ENCODE results near the gene SOCS2. TPM values are rescaled to one million over a fixed set of nuclear protein-coding genes. Genes with fewer than 3 reads are reported as not detected.

The SOCS2 gene
- total RNA-seq, 1 donor = 37.6 TPM

- no peak for TF ChIP-seq CTCF (IDR thresholded peaks at IDR 0.05; ENCODE audit: insufficient read depth, low read depth, low read length)
- H3K4me3 ChIP-seq (ENCODE audit: low read depth, low read length) = no peak overlapping the region
- no peak for DNase-seq (ENCODE audit: low read depth)
Measured at GRCh38 chr12:93536766-93537488, 35.5 kb upstream of the SOCS2 start.

GRCh38 chr12:93537769-93538168 is 34.7 kb upstream of the SOCS2 start:
- H3K4me3 ChIP-seq (ENCODE audit: low read depth, low read length) = no peak overlapping the region
- no peak for DNase-seq (ENCODE audit: low read depth)
- no peak for TF ChIP-seq CTCF (IDR thresholded peaks at IDR 0.05; ENCODE audit: insufficient read depth, low read depth, low read length)

- no peak overlapping the region for H3K4me3 ChIP-seq (ENCODE audit: low read depth, low read length)
- no peak for TF ChIP-seq CTCF (IDR thresholded peaks at IDR 0.05; ENCODE audit: insufficient read depth, low read depth, low read length)
- DNase-seq (ENCODE audit: low read depth) = no peak
Measured at GRCh38 chr12:93539821-93540220, 32.7 kb upstream of the SOCS2 start.

GRCh38 chr12:93540466-93540865 is 32.0 kb upstream of the SOCS2 start:
- no peak for TF ChIP-seq CTCF (IDR thresholded peaks at IDR 0.05; ENCODE audit: insufficient read depth, low read depth, low read length)
- DNase-seq (ENCODE audit: low read depth) = no peak
- no peak overlapping the region for H3K4me3 ChIP-seq (ENCODE audit: low read depth, low read length)

GRCh38 chr12:93541578-93542225 is 30.8 kb upstream of the SOCS2 start:
- H3K4me3 ChIP-seq (ENCODE audit: low read depth, low read length) = no peak overlapping the region
- DNase-seq (ENCODE audit: low read depth) = no peak
- TF ChIP-seq CTCF (IDR thresholded peaks at IDR 0.05; ENCODE audit: insufficient read depth, low read depth, low read length) = no peak

- no peak overlapping the region for H3K4me3 ChIP-seq (ENCODE audit: low read depth, low read length)
- TF ChIP-seq CTCF (IDR thresholded peaks at IDR 0.05; ENCODE audit: insufficient read depth, low read depth, low read length) = no peak
- DNase-seq (ENCODE audit: low read depth) = no peak
Measured at GRCh38 chr12:93547778-93548177, 24.7 kb upstream of the SOCS2 start.
